Right lobe of liver (tissue), 4 donors: ENCODE data around the gene PRSS27.

ENCODE experiments used
- CTCF ChIP-seq, 4 donors: fragments of 200-600 bp in 3 of 4; fragments of 450-650 bp in 1 of 4; IDR thresholded peaks; one replicate each; pipeline versions ENCODE4 v1.5.1 to v1.8.0; 2016 to 2022; ENCODE audit warnings: antibody characterized with exemption in 4 of 4, mild to moderate bottlenecking in 2 of 4
- POLR2A ChIP-seq: fragments of 450-650 bp; IDR thresholded peaks from one replicate; pipeline ENCODE4 v1.6.1; 2017; ENCODE audit warnings: antibody characterized with exemption, mild to moderate bottlenecking
- donor health status: DM: no; HTN: no; CAD: no.
- donor health status: DM: no; HTN: no; CAD: no.
- donor health status: DM: no; HTN: yes; CAD: no.

- TF ChIP-seq CTCF (IDR thresholded peaks at IDR 0.05) (no peak), POLR2A (no peak)
Measured at GRCh38 chr16:2664574-2664982, 55.4 kb downstream of the PRSS27 start.
